KMS-11 (cell line): ENCODE data around the gene FBXL17.

Experiments used
- H2AFZ ChIP-seq: fragments of 200-600 bp; sonication (generic); 2 replicates; pipeline ENCODE4 v1.6.1; 2016; ENCODE audit warnings: antibody characterized with exemption, mixed run types, low read depth
- H3K27ac ChIP-seq: fragments of 200-600 bp; sonication (generic); 2 replicates; pipeline ENCODE4 v1.6.1; 2016; ENCODE audit warnings: mild to moderate bottlenecking, mixed run types
- H3K27me3 ChIP-seq: fragments of 200-600 bp; sonication (generic); 2 replicates; pipeline ENCODE4 v1.6.1; 2017; ENCODE audit warnings: mild to moderate bottlenecking, low read depth, mixed run types, moderate library complexity; ENCODE audit not compliant: insufficient read depth
- H3K36me3 ChIP-seq: fragments of 200-600 bp; sonication (generic); 2 replicates; pipeline ENCODE4 v1.6.1; 2017; ENCODE audit warnings: mild to moderate bottlenecking, mixed run types; ENCODE audit not compliant: insufficient read depth
- H3K4me1 ChIP-seq: fragments of 200-600 bp; sonication (generic); 2 replicates; pipeline ENCODE4 v1.6.1; 2016; ENCODE audit warnings: mild to moderate bottlenecking, low read depth, mixed run types; ENCODE audit not compliant: poor library complexity, severe bottlenecking
- H3K4me2 ChIP-seq: fragments of 200-600 bp; sonication (generic); 2 replicates; pipeline ENCODE4 v1.7.0; 2016; ENCODE audit warnings: mild to moderate bottlenecking, mixed run types
- H3K4me3 ChIP-seq: fragments of 200-600 bp; sonication (generic); IDR thresholded peaks from 2 replicates; pipeline ENCODE4 v1.6.1; 2017; ENCODE audit warnings: low read depth, low read length, mixed read lengths; ENCODE audit not compliant: insufficient read depth
- H3K79me2 ChIP-seq: fragments of 200-600 bp; sonication (generic); 2 replicates; pipeline ENCODE4 v1.6.1; 2016; ENCODE audit warnings: low read depth, mixed run types; ENCODE audit not compliant: insufficient read depth
- H3K9ac ChIP-seq: fragments of 200-600 bp; sonication (generic); 2 replicates; pipeline ENCODE4 v1.6.1; 2016; ENCODE audit warnings: mild to moderate bottlenecking, mixed run types
- H4K20me1 ChIP-seq: fragments of 200-600 bp; sonication (generic); 2 replicates; pipeline ENCODE4 v1.6.1; 2016; ENCODE audit warnings: mild to moderate bottlenecking, mixed run types; ENCODE audit not compliant: insufficient read depth
- CTCF ChIP-seq: fragments of 200-600 bp; sonication (generic); conservative IDR thresholded peaks from 2 replicates; pipeline ENCODE4 v1.6.1; 2017; ENCODE audit warnings: low read depth, mild to moderate bottlenecking, antibody characterized with exemption, low read length, moderate library complexity, mixed read lengths

FBXL17 gene

GRCh38 chr5:107860044-107860443 lies 521.9 kb downstream of the FBXL17 start:
- TF ChIP-seq CTCF: no peak
- Histone ChIP-seq H3K36me3 (no peaks in the 10 kb centered on the region), H3K27ac (no peak overlapping the region), H3K4me2 (no peak overlapping the region), H3K27me3 (no peaks in the 10 kb centered on the region), H3K4me3 (no peak overlapping the region), H3K79me2 (no peaks in the 10 kb centered on the region), H4K20me1 (no peaks in the 10 kb centered on the region), H3K4me1 (no peaks in the 10 kb centered on the region), H3K9ac (no peak overlapping the region), H2AFZ (no peak overlapping the region)

- Histone ChIP-seq H4K20me1 (no peaks in the 10 kb centered on the region), H3K4me3 (no peak overlapping the region), H3K79me2 (no peaks in the 10 kb centered on the region), H3K27me3 (no peaks in the 10 kb centered on the region), H3K4me1 (no peaks in the 10 kb centered on the region), H3K4me2 (no peak overlapping the region), H3K9ac (no peak overlapping the region), H3K36me3 (no peaks in the 10 kb centered on the region), H3K27ac (no peak overlapping the region), H2AFZ (no peak overlapping the region)
- TF ChIP-seq CTCF: no peak
Measured at GRCh38 chr5:107858788-107859187, 523.1 kb downstream of the FBXL17 start.

GRCh38 chr5:107858324-107858723 lies 523.6 kb downstream of the FBXL17 start:
- Histone ChIP-seq H3K79me2 (no peaks in the 10 kb centered on the region), H2AFZ (no peak overlapping the region), H3K4me1 (no peaks in the 10 kb centered on the region), H3K27ac (no peak overlapping the region), H3K4me2 (no peak overlapping the region), H3K36me3 (no peaks in the 10 kb centered on the region), H3K27me3 (no peaks in the 10 kb centered on the region), H3K9ac (no peak overlapping the region), H3K4me3 (no peak overlapping the region), H4K20me1 (no peaks in the 10 kb centered on the region)
- no peak for TF ChIP-seq CTCF

- Histone ChIP-seq H3K27ac (no peak overlapping the region), H3K4me3 (no peak overlapping the region), H3K27me3 (no peaks in the 10 kb centered on the region), H3K4me1 (no peaks in the 10 kb centered on the region), H3K4me2 (no peak overlapping the region), H2AFZ (no peak overlapping the region), H3K9ac (no peak overlapping the region), H3K36me3 (no peaks in the 10 kb centered on the region), H3K79me2 (no peaks in the 10 kb centered on the region), H4K20me1 (no peaks in the 10 kb centered on the region)
- TF ChIP-seq CTCF: no peak
Measured at GRCh38 chr5:107857785-107858184, 524.1 kb downstream of the FBXL17 start.
